ENCODE results near the gene AASDH. TPM values are rescaled to one million over a fixed set of nuclear protein-coding genes. Genes with fewer than 3 reads are reported as not detected.

Gene AASDH
- total and polyA plus RNA-seq, 2 donors: 6.3 to 17.9 TPM

GRCh38 chr4:56406151-56406550 is 18.9 kb upstream of the AASDH start:
- Histone ChIP-seq H3K9me3 (ENCODE audit: control insufficient read depth in 2 of 2, insufficient read depth in 1 of 2, low read length in 1 of 2) (no peaks in the 10 kb centered on the region), H3K36me3 (ENCODE audit: control insufficient read depth in 2 of 2, insufficient read depth in 2 of 2, low read length in 1 of 2) (peaks cover 0 to 14% of the 10 kb centered on the region in 2 donors), H3K4me1 (ENCODE audit: control insufficient read depth in 2 of 2, insufficient read depth in 2 of 2, low read length in 2 of 2) (no peaks in the 10 kb centered on the region), H3K27me3 (ENCODE audit: control insufficient read depth in 2 of 2, insufficient read depth in 1 of 2, low read length in 1 of 2) (no peaks in the 10 kb centered on the region), H3K27ac (ENCODE audit: low read depth in 1 of 2, low read length in 1 of 2) (no peak overlapping the region), H3K4me3 (ENCODE audit: low read length in 2 of 2) (no peak overlapping the region)
- whole genome bisulfite sequencing: 97% methylated on average over 4 of the region's 4 CpGs
- no peak for DNase-seq (ENCODE audit: low read depth in 6 of 9, low spot score in 9 of 9)

- no peak for DNase-seq (ENCODE audit: low read depth in 6 of 9, low spot score in 9 of 9)
- Histone ChIP-seq H3K36me3 (ENCODE audit: control insufficient read depth in 2 of 2, insufficient read depth in 2 of 2, low read length in 1 of 2) (peaks cover 0 to 23% of the 10 kb centered on the region in 2 donors), H3K9me3 (ENCODE audit: control insufficient read depth in 2 of 2, insufficient read depth in 1 of 2, low read length in 1 of 2) (no peaks in the 10 kb centered on the region), H3K4me1 (ENCODE audit: control insufficient read depth in 2 of 2, insufficient read depth in 2 of 2, low read length in 2 of 2) (no peaks in the 10 kb centered on the region), H3K27me3 (ENCODE audit: control insufficient read depth in 2 of 2, insufficient read depth in 1 of 2, low read length in 1 of 2) (no peaks in the 10 kb centered on the region), H3K27ac (ENCODE audit: low read depth in 1 of 2, low read length in 1 of 2) (no peak overlapping the region), H3K4me3 (ENCODE audit: low read length in 2 of 2) (no peak overlapping the region)
- WGBS: 98% methylated on average over 1 of the region's 1 CpG
Observed at GRCh38 chr4:56405016-56405415, 17.7 kb upstream of the AASDH start.

GRCh38 chr4:56400560-56400959 is 13.3 kb upstream of the AASDH start:
- Histone ChIP-seq H3K27ac (ENCODE audit: low read depth in 1 of 2, low read length in 1 of 2) (no peak overlapping the region), H3K36me3 (ENCODE audit: control insufficient read depth in 2 of 2, insufficient read depth in 2 of 2, low read length in 1 of 2) (peaks cover 5 to 28% of the 10 kb centered on the region in 2 donors), H3K4me3 (ENCODE audit: low read length in 2 of 2) (no peak overlapping the region), H3K4me1 (ENCODE audit: control insufficient read depth in 2 of 2, insufficient read depth in 2 of 2, low read length in 2 of 2) (no peaks in the 10 kb centered on the region), H3K9me3 (ENCODE audit: control insufficient read depth in 2 of 2, insufficient read depth in 1 of 2, low read length in 1 of 2) (no peaks in the 10 kb centered on the region), H3K27me3 (ENCODE audit: control insufficient read depth in 2 of 2, insufficient read depth in 1 of 2, low read length in 1 of 2) (no peaks in the 10 kb centered on the region)
- DNase-seq (ENCODE audit: low read depth in 6 of 9, low spot score in 9 of 9): no peak
- 94% methylated on average over 6 of the region's 6 CpGs for WGBS

GRCh38 chr4:56391270-56391669 is 4.0 kb upstream of the AASDH start:
- no peaks in the 10 kb centered on the region for H3K27me3 ChIP-seq (ENCODE audit: control insufficient read depth in 2 of 2, insufficient read depth in 1 of 2, low read length in 1 of 2)
- H3K4me3 ChIP-seq (ENCODE audit: low read length in 2 of 2): no peak overlapping the region
- peaks cover 7 to 9% of the 10 kb centered on the region in 2 donors for H3K4me1 ChIP-seq (ENCODE audit: control insufficient read depth in 2 of 2, insufficient read depth in 2 of 2, low read length in 2 of 2)
- WGBS: 97% methylated on average over 8 of the region's 8 CpGs
- peaks cover 0 to 5% of the 10 kb centered on the region in 2 donors for H3K36me3 ChIP-seq (ENCODE audit: control insufficient read depth in 2 of 2, insufficient read depth in 2 of 2, low read length in 1 of 2)
- no peak overlapping the region for H3K27ac ChIP-seq (ENCODE audit: low read depth in 1 of 2, low read length in 1 of 2)
- no peak for DNase-seq (ENCODE audit: low read depth in 6 of 9, low spot score in 9 of 9)
- H3K9me3 ChIP-seq (ENCODE audit: control insufficient read depth in 2 of 2, insufficient read depth in 1 of 2, low read length in 1 of 2): no peaks in the 10 kb centered on the region

GRCh38 chr4:56389558-56389957 is 2.3 kb upstream of the AASDH start:
- 89% methylated on average over 1 of the region's 1 CpG for WGBS
- H3K4me1 ChIP-seq (ENCODE audit: control insufficient read depth in 2 of 2, insufficient read depth in 2 of 2, low read length in 2 of 2): peaks cover 9 to 12% of the 10 kb centered on the region in 2 donors
- H3K4me3 ChIP-seq (ENCODE audit: low read length in 2 of 2): no peak overlapping the region
- no peaks in the 10 kb centered on the region for H3K9me3 ChIP-seq (ENCODE audit: control insufficient read depth in 2 of 2, insufficient read depth in 1 of 2, low read length in 1 of 2)
- H3K27me3 ChIP-seq (ENCODE audit: control insufficient read depth in 2 of 2, insufficient read depth in 1 of 2, low read length in 1 of 2): no peaks in the 10 kb centered on the region
- no peak for DNase-seq (ENCODE audit: low read depth in 6 of 9, low spot score in 9 of 9)
- no peak overlapping the region for H3K27ac ChIP-seq (ENCODE audit: low read depth in 1 of 2, low read length in 1 of 2)
- H3K36me3 ChIP-seq (ENCODE audit: control insufficient read depth in 2 of 2, insufficient read depth in 2 of 2, low read length in 1 of 2): no peaks in the 10 kb centered on the region

- peaks cover 9 to 12% of the 10 kb centered on the region in 2 donors for H3K4me1 ChIP-seq (ENCODE audit: control insufficient read depth in 2 of 2, insufficient read depth in 2 of 2, low read length in 2 of 2)
- H3K36me3 ChIP-seq (ENCODE audit: control insufficient read depth in 2 of 2, insufficient read depth in 2 of 2, low read length in 1 of 2): no peaks in the 10 kb centered on the region
- peak in 3 of 9 donors; percentile 5 to 27 (median 22) for DNase-seq (ENCODE audit: low read depth in 6 of 9, low spot score in 9 of 9)
- H3K27me3 ChIP-seq (ENCODE audit: control insufficient read depth in 2 of 2, insufficient read depth in 1 of 2, low read length in 1 of 2): no peaks in the 10 kb centered on the region
- H3K27ac ChIP-seq (ENCODE audit: low read depth in 1 of 2, low read length in 1 of 2): peak overlapping the region in 1 of 2 donors; percentile 98
- peak overlapping the region; percentile 75 to 80 for H3K4me3 ChIP-seq (ENCODE audit: low read length in 2 of 2)
- WGBS: 49% methylated on average over 6 of the region's 6 CpGs
- H3K9me3 ChIP-seq (ENCODE audit: control insufficient read depth in 2 of 2, insufficient read depth in 1 of 2, low read length in 1 of 2): no peaks in the 10 kb centered on the region
Observed at GRCh38 chr4:56388306-56388705, 1.0 kb upstream of the AASDH start.

- Histone ChIP-seq H3K27ac (ENCODE audit: low read depth in 1 of 2, low read length in 1 of 2) (no peak overlapping the region), H3K4me1 (ENCODE audit: control insufficient read depth in 2 of 2, insufficient read depth in 2 of 2, low read length in 2 of 2) (peaks cover 9 to 12% of the 10 kb centered on the region in 2 donors)
- no peak for DNase-seq (ENCODE audit: low read depth in 6 of 9, low spot score in 9 of 9)
Observed at GRCh38 chr4:56386091-56386490, 1.2 kb downstream of the AASDH start.

GRCh38 chr4:56375458-56375857 is 11.8 kb downstream of the AASDH start:
- WGBS: 96% methylated on average over 2 of the region's 2 CpGs

More at GRCh38 chr4:56386091-56386490, 1.2 kb downstream of the AASDH start:
- Histone ChIP-seq H3K27me3 (ENCODE audit: control insufficient read depth in 2 of 2, insufficient read depth in 1 of 2, low read length in 1 of 2) (no peaks in the 10 kb centered on the region), H3K36me3 (ENCODE audit: control insufficient read depth in 2 of 2, insufficient read depth in 2 of 2, low read length in 1 of 2) (no peaks in the 10 kb centered on the region), H3K4me3 (ENCODE audit: low read length in 2 of 2) (peak overlapping the region in 1 of 2 donors; percentile 75), H3K9me3 (ENCODE audit: control insufficient read depth in 2 of 2, insufficient read depth in 1 of 2, low read length in 1 of 2) (no peaks in the 10 kb centered on the region)
- over 99% methylated on average over 4 of the region's 4 CpGs for WGBS

GRCh38 chr4:56374956-56375355 is 12.3 kb downstream of the AASDH start:
- WGBS: 98% methylated on average over 1 of the region's 1 CpG
- no peaks in the 10 kb centered on the region for H3K4me1 ChIP-seq (ENCODE audit: control insufficient read depth in 2 of 2, insufficient read depth in 2 of 2, low read length in 2 of 2)
- H3K27ac ChIP-seq (ENCODE audit: low read depth in 1 of 2, low read length in 1 of 2): no peak overlapping the region
- DNase-seq (ENCODE audit: low read depth in 6 of 9, low spot score in 9 of 9): no peak
- no peaks in the 10 kb centered on the region for H3K36me3 ChIP-seq (ENCODE audit: control insufficient read depth in 2 of 2, insufficient read depth in 2 of 2, low read length in 1 of 2)
- no peaks in the 10 kb centered on the region for H3K9me3 ChIP-seq (ENCODE audit: control insufficient read depth in 2 of 2, insufficient read depth in 1 of 2, low read length in 1 of 2)
- no peaks in the 10 kb centered on the region for H3K27me3 ChIP-seq (ENCODE audit: control insufficient read depth in 2 of 2, insufficient read depth in 1 of 2, low read length in 1 of 2)
- H3K4me3 ChIP-seq (ENCODE audit: low read length in 2 of 2): no peak overlapping the region

More at GRCh38 chr4:56375458-56375857, 11.8 kb downstream of the AASDH start:
- Histone ChIP-seq H3K4me3 (ENCODE audit: low read length in 2 of 2) (no peak overlapping the region), H3K9me3 (ENCODE audit: control insufficient read depth in 2 of 2, insufficient read depth in 1 of 2, low read length in 1 of 2) (no peaks in the 10 kb centered on the region), H3K4me1 (ENCODE audit: control insufficient read depth in 2 of 2, insufficient read depth in 2 of 2, low read length in 2 of 2) (no peaks in the 10 kb centered on the region), H3K27ac (ENCODE audit: low read depth in 1 of 2, low read length in 1 of 2) (no peak overlapping the region), H3K36me3 (ENCODE audit: control insufficient read depth in 2 of 2, insufficient read depth in 2 of 2, low read length in 1 of 2) (no peaks in the 10 kb centered on the region), H3K27me3 (ENCODE audit: control insufficient read depth in 2 of 2, insufficient read depth in 1 of 2, low read length in 1 of 2) (no peaks in the 10 kb centered on the region)
- no peak for DNase-seq (ENCODE audit: low read depth in 6 of 9, low spot score in 9 of 9)

- 98% methylated on average over 1 of the region's 1 CpG for WGBS
- Histone ChIP-seq H3K4me3 (ENCODE audit: low read length in 2 of 2) (no peak overlapping the region), H3K4me1 (ENCODE audit: control insufficient read depth in 2 of 2, insufficient read depth in 2 of 2, low read length in 2 of 2) (no peaks in the 10 kb centered on the region), H3K27me3 (ENCODE audit: control insufficient read depth in 2 of 2, insufficient read depth in 1 of 2, low read length in 1 of 2) (no peaks in the 10 kb centered on the region), H3K9me3 (ENCODE audit: control insufficient read depth in 2 of 2, insufficient read depth in 1 of 2, low read length in 1 of 2) (no peaks in the 10 kb centered on the region), H3K36me3 (ENCODE audit: control insufficient read depth in 2 of 2, insufficient read depth in 2 of 2, low read length in 1 of 2) (peaks cover 0 to 8% of the 10 kb centered on the region in 2 donors), H3K27ac (ENCODE audit: low read depth in 1 of 2, low read length in 1 of 2) (no peak overlapping the region)
- DNase-seq (ENCODE audit: low read depth in 6 of 9, low spot score in 9 of 9): no peak
Observed at GRCh38 chr4:56372774-56373173, 14.5 kb downstream of the AASDH start.

All from thymus (tissue), 11 donors.